Neuronal stem cell (in vitro differentiated cells): ENCODE results near the gene CDH13.
A peak's percentile ranks its signal among the peaks of the same experiment; 100 is the strongest.

Source experiments
- DNase-seq: peaks from one replicate; pipeline ENCODE4 v3.0.0-alpha.2; 2013; ENCODE audit warnings: low spot score
- H2AFZ ChIP-seq: one replicate; pipeline ENCODE4 v1.6.1; 2013; ENCODE audit warnings: mild to moderate bottlenecking, low read length, inconsistent platforms
- H2AK5ac ChIP-seq: 2 replicates; pipeline ENCODE4 v1.6.1; 2013; ENCODE audit warnings: low read depth, mild to moderate bottlenecking, inconsistent platforms, low read length, moderate library complexity, mixed read lengths
- H2BK120ac ChIP-seq: 2 replicates; pipeline ENCODE4 v1.6.1; 2013; ENCODE audit warnings: low read depth, mild to moderate bottlenecking, inconsistent platforms, low read length, moderate library complexity, mixed read lengths
- H2BK12ac ChIP-seq: one replicate; pipeline ENCODE4 v1.6.1; 2013; ENCODE audit warnings: low read length, inconsistent platforms
- H2BK15ac ChIP-seq: 2 replicates; pipeline ENCODE4 v1.6.1; 2013; ENCODE audit warnings: mild to moderate bottlenecking, low read length, inconsistent platforms, mixed read lengths
- H2BK5ac ChIP-seq: one replicate; pipeline ENCODE4 v1.6.1; 2013; ENCODE audit warnings: inconsistent platforms, mild to moderate bottlenecking, low read length, moderate library complexity
- H3K14ac ChIP-seq: one replicate; pipeline ENCODE4 v1.6.1; 2013; ENCODE audit warnings: low read length, inconsistent platforms
- H3K18ac ChIP-seq: 2 replicates; pipeline ENCODE4 v1.6.1; 2013; ENCODE audit warnings: low read length, inconsistent platforms
- H3K23ac ChIP-seq: 2 replicates; pipeline ENCODE4 v1.6.1; 2013; ENCODE audit warnings: low read depth, mild to moderate bottlenecking, mixed read lengths, low read length, inconsistent platforms; ENCODE audit not compliant: poor library complexity
- H3K27ac ChIP-seq: replicated peaks from 3 replicates; pipeline ENCODE4 v1.5.1; 2013; ENCODE audit warnings: low read length, inconsistent platforms
- H3K27me3 ChIP-seq, 3 experiments: 2 replicates each; pipeline ENCODE4 v1.6.1; 2013; ENCODE audit warnings: low read length in 3 of 3, mild to moderate bottlenecking in 2 of 3, inconsistent platforms in 1 of 3, low read depth in 1 of 3, mixed read lengths in 1 of 3, moderate library complexity in 1 of 3; ENCODE audit not compliant: control insufficient read depth in 3 of 3, insufficient read depth in 3 of 3
- H3K36me3 ChIP-seq, 2 donors: replicated peaks in 1 of 2; 2 replicates each; pipeline ENCODE4 v1.6.1; 2013; ENCODE audit warnings: low read length in 2 of 2; ENCODE audit not compliant: control insufficient read depth in 2 of 2, insufficient read depth in 2 of 2
- H3K4ac ChIP-seq: 2 replicates; pipeline ENCODE4 v1.6.1; 2013; ENCODE audit warnings: inconsistent platforms, mild to moderate bottlenecking, low read length, moderate library complexity
- H3K4me1 ChIP-seq, 2 donors: 1 replicate in 1 of 2; 2 replicates in 1 of 2; pipeline ENCODE4 v1.6.1; 2013; ENCODE audit warnings: low read length in 2 of 2, low read depth in 1 of 2; ENCODE audit not compliant: control insufficient read depth in 2 of 2, insufficient read depth in 1 of 2
- H3K4me2 ChIP-seq: one replicate; pipeline ENCODE4 v1.6.1; 2013; ENCODE audit warnings: mild to moderate bottlenecking, low read length, inconsistent platforms; ENCODE audit not compliant: insufficient read depth, poor library complexity, severe bottlenecking
- H3K4me3 ChIP-seq, 2 donors: 2 replicates each; pipeline ENCODE4 v1.5.1; 2013; ENCODE audit warnings: low read length in 2 of 2, mild to moderate bottlenecking in 2 of 2, inconsistent platforms in 1 of 2, moderate library complexity in 1 of 2
- H3K79me1 ChIP-seq: one replicate; pipeline ENCODE4 v1.6.1; 2013; ENCODE audit warnings: low read depth, mild to moderate bottlenecking, inconsistent platforms, low read length, moderate library complexity
- H3K9ac ChIP-seq: one replicate; pipeline ENCODE4 v1.6.1; 2013; ENCODE audit warnings: mild to moderate bottlenecking, low read depth, low read length, inconsistent platforms; ENCODE audit not compliant: poor library complexity
- H3K9me3 ChIP-seq, 2 donors: replicated peaks in 1 of 2; 2 replicates each; pipeline versions ENCODE3 to v1.6.1; 2013; ENCODE audit warnings: low read length in 2 of 2, mild to moderate bottlenecking in 2 of 2, inconsistent platforms in 1 of 2, low read depth in 1 of 2, mixed read lengths in 1 of 2, moderate library complexity in 1 of 2; ENCODE audit not compliant: control insufficient read depth in 2 of 2, insufficient read depth in 1 of 2
- H4K8ac ChIP-seq: one replicate; pipeline ENCODE4 v1.6.1; 2013; ENCODE audit warnings: low read depth, mild to moderate bottlenecking, inconsistent platforms, low read length, moderate library complexity
- H4K91ac ChIP-seq: one replicate; pipeline ENCODE4 v1.6.1; 2013; ENCODE audit warnings: low read length, low read depth, mild to moderate bottlenecking, inconsistent platforms; ENCODE audit not compliant: poor library complexity
- WGBS, 2 donors: extraction: QIAGEN DNeasy Blood & Tissue Kit; methylation state at CpG; one replicate each; pipeline ENCODE4 v1.1.7; 2013; ENCODE audit warnings: missing lambda C conversion rate in 2 of 2, mixed read lengths in 1 of 2; ENCODE audit not compliant: insufficient read length in 2 of 2, insufficient replicate concordance in 1 of 2; ENCODE audit errors: extremely low coverage in 2 of 2; 5-methylcytosine and 5-hydroxymethylcytosine counted together

The CDH13 gene

GRCh38 chr16:83762141-83762991 lies 1135.6 kb downstream of the CDH13 start:
- no peak for DNase-seq
- H3K4me3 ChIP-seq, result no peak overlapping the region
- no peak overlapping the region for H2BK120ac ChIP-seq
- H3K79me1 ChIP-seq, result no peaks in the 10 kb centered on the region
- no peak overlapping the region for H2AFZ ChIP-seq
- no peak overlapping the region for H3K18ac ChIP-seq
- no peak overlapping the region for H3K4me2 ChIP-seq
- H3K4me1 ChIP-seq, result no peaks in the 10 kb centered on the region
- no peak overlapping the region for H4K8ac ChIP-seq
- no peak overlapping the region for H3K23ac ChIP-seq
- peaks cover 0 to 2% of the 10 kb centered on the region in 2 donors for H3K9me3 ChIP-seq
- no CpG with 5 or more reads among the region's 11 CpGs for whole genome bisulfite sequencing, 2 donors
- H2BK12ac ChIP-seq, result no peak overlapping the region
- no peak overlapping the region for H2BK5ac ChIP-seq
- H2BK15ac ChIP-seq, result no peak overlapping the region
- H3K27me3 ChIP-seq, result no peaks in the 10 kb centered on the region
- H3K14ac ChIP-seq, result no peak overlapping the region
- H3K36me3 ChIP-seq, result no peaks in the 10 kb centered on the region
- H3K9ac ChIP-seq, result no peak overlapping the region
- H4K91ac ChIP-seq, result no peak overlapping the region
- H2AK5ac ChIP-seq, result no peak overlapping the region
- no peak overlapping the region for H3K4ac ChIP-seq
- no peak overlapping the region for H3K27ac ChIP-seq

- no peaks in the 10 kb centered on the region for H3K36me3 ChIP-seq
Observed at GRCh38 chr16:83762992-83763358, 1136.2 kb downstream of the CDH13 start.

GRCh38 chr16:83768986-83769385 lies 1142.2 kb downstream of the CDH13 start:
- Histone ChIP-seq H2AK5ac (no peak overlapping the region), H2AFZ (no peak overlapping the region), H3K4me3 (no peak overlapping the region), H3K27me3 (no peaks in the 10 kb centered on the region), H2BK12ac (no peak overlapping the region), H3K9ac (no peak overlapping the region), H3K27ac (no peak overlapping the region), H4K91ac (no peak overlapping the region), H3K9me3 (no peaks in the 10 kb centered on the region), H3K36me3 (no peaks in the 10 kb centered on the region), H2BK15ac (no peak overlapping the region), H3K4me2 (no peak overlapping the region), H3K18ac (no peak overlapping the region), H3K14ac (no peak overlapping the region), H3K4me1 (peaks cover 2 to 9% of the 10 kb centered on the region in 2 donors), H3K23ac (no peak overlapping the region), H2BK5ac (no peak overlapping the region), H2BK120ac (no peak overlapping the region), H3K4ac (no peak overlapping the region), H3K79me1 (no peaks in the 10 kb centered on the region), H4K8ac (no peak overlapping the region)
- DNase-seq, result no peak
- no CpG with 5 or more reads among the region's 2 CpGs for WGBS, 2 donors

More at GRCh38 chr16:83762992-83763358, 1136.2 kb downstream of the CDH13 start:
- no peak overlapping the region for H2BK12ac ChIP-seq
- H3K18ac ChIP-seq, result no peak overlapping the region
- no peak overlapping the region for H3K4ac ChIP-seq
- no peaks in the 10 kb centered on the region for H3K79me1 ChIP-seq
- no peak overlapping the region for H2BK120ac ChIP-seq
- H3K27me3 ChIP-seq, result no peaks in the 10 kb centered on the region
- no peak overlapping the region for H2BK15ac ChIP-seq
- H3K14ac ChIP-seq, result no peak overlapping the region
- H3K4me2 ChIP-seq, result no peak overlapping the region
- H2AFZ ChIP-seq, result no peak overlapping the region
- H3K27ac ChIP-seq, result no peak overlapping the region
- H2BK5ac ChIP-seq, result no peak overlapping the region
- no peak overlapping the region for H3K9ac ChIP-seq
- no peak overlapping the region for H4K8ac ChIP-seq
- peaks cover 0 to 2% of the 10 kb centered on the region in 2 donors for H3K9me3 ChIP-seq
- WGBS, 2 donors, result no CpG with 5 or more reads among the region's 5 CpGs
- no peak overlapping the region for H3K4me3 ChIP-seq
- no peak for DNase-seq
- no peaks in the 10 kb centered on the region for H3K4me1 ChIP-seq
- H2AK5ac ChIP-seq, result no peak overlapping the region
- no peak overlapping the region for H4K91ac ChIP-seq
- H3K23ac ChIP-seq, result no peak overlapping the region

GRCh38 chr16:83769397-83770008 lies 1142.7 kb downstream of the CDH13 start:
- Histone ChIP-seq H3K14ac (no peak overlapping the region), H2AK5ac (no peak overlapping the region), H3K79me1 (no peaks in the 10 kb centered on the region), H3K27me3 (no peaks in the 10 kb centered on the region), H3K27ac (no peak overlapping the region), H3K18ac (no peak overlapping the region), H3K36me3 (no peaks in the 10 kb centered on the region), H2AFZ (no peak overlapping the region), H2BK12ac (no peak overlapping the region), H4K8ac (no peak overlapping the region), H3K4me1 (peaks cover 2 to 9% of the 10 kb centered on the region in 2 donors), H2BK5ac (no peak overlapping the region), H3K9me3 (no peaks in the 10 kb centered on the region), H3K9ac (no peak overlapping the region), H2BK15ac (no peak overlapping the region), H4K91ac (no peak overlapping the region), H3K4ac (no peak overlapping the region), H2BK120ac (no peak overlapping the region), H3K23ac (no peak overlapping the region), H3K4me3 (peak overlapping the region in 1 of 2 donors; percentile 44), H3K4me2 (no peak overlapping the region)
- WGBS, 2 donors, result no CpG with 5 or more reads among the region's 5 CpGs
- DNase-seq, result no peak
